ENCODE data around the gene EPAS1.

EPAS1 gene

DNA sequence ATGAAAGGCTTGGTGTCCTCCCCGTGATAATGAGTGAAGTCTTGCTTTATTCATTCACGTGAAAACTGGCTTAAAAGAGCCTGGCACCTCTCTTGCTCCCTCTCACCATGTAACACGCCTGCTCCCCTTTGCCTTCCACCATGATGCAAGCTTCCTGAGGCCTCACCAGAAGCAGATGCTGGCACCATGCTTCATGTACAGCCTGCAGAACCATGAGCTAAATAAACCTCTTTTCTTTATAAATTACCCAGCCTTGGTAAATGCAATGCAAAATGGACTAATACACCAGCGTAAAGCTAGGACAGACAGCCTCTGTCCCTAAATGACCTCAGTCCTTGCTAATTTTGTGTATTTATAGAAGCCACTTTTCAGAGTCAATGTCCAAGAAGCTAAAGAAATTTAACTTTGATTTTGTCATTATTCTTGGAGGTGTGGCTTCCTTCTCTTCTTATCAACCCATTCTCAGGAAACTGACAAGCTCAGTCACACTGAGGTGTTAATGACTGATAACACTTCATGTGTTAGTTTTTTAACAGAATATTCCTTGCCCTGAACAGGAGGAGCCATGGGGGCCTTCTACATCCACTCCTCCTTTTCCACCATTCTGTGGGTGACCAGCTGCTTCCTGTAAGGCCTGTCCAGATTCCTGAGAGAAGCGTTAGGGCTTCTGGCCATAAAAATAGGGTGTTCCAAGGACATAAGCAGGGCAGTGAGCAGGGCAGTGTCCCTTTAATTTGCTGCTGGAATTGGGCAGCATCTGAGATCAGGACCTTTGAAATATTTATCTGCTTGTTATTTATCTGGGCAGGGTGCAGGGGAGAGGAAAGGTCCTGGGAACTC is 38.0 kb upstream of the EPAS1 start (continued):
- TF ChIP-seq TCF4 (CRISPR knock-in tag; IDR thresholded peaks at IDR 0.05; ENCODE audit: borderline replicate concordance) (no peak), ZNF565 (CRISPR knock-in tag; conservative IDR thresholded peaks at IDR 0.05; ENCODE audit: low read depth) (no peak), ZNF8 (CRISPR knock-in tag; IDR thresholded peaks at IDR 0.05) (no peak)
- TF ChIP-seq, protein P1, sequence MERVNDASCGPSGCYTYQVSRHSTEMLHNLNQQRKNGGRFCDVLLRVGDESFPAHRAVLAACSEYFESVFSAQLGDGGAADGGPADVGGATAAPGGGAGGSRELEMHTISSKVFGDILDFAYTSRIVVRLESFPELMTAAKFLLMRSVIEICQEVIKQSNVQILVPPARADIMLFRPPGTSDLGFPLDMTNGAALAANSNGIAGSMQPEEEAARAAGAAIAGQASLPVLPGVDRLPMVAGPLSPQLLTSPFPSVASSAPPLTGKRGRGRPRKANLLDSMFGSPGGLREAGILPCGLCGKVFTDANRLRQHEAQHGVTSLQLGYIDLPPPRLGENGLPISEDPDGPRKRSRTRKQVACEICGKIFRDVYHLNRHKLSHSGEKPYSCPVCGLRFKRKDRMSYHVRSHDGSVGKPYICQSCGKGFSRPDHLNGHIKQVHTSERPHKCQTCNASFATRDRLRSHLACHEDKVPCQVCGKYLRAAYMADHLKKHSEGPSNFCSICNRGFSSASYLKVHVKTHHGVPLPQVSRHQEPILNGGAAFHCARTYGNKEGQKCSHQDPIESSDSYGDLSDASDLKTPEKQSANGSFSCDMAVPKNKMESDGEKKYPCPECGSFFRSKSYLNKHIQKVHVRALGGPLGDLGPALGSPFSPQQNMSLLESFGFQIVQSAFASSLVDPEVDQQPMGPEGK (CRISPR knock-in tag; IDR thresholded peaks at IDR 0.05; ENCODE audit: borderline replicate concordance): no peak

DNA sequence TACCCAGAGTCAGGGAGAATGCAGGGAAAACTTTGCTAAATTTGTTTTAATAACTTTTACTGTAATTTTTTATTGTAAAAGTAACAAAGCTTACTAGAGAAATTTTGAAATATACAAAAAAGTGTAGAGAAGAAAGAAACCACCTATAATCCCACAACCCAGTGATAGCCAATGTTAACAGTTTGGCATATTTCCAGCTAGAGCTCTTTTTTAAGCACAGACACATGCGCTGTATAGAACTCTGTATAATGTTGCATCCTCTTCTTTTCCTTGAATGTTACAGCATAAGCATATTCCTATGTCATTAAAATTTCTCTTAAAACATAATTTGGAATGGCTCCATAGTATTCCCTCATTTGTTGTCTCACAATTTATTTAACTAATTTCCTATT is 37.4 kb upstream of the EPAS1 start:
- ATAC-seq: no peak
- TF ChIP-seq, protein P2, sequence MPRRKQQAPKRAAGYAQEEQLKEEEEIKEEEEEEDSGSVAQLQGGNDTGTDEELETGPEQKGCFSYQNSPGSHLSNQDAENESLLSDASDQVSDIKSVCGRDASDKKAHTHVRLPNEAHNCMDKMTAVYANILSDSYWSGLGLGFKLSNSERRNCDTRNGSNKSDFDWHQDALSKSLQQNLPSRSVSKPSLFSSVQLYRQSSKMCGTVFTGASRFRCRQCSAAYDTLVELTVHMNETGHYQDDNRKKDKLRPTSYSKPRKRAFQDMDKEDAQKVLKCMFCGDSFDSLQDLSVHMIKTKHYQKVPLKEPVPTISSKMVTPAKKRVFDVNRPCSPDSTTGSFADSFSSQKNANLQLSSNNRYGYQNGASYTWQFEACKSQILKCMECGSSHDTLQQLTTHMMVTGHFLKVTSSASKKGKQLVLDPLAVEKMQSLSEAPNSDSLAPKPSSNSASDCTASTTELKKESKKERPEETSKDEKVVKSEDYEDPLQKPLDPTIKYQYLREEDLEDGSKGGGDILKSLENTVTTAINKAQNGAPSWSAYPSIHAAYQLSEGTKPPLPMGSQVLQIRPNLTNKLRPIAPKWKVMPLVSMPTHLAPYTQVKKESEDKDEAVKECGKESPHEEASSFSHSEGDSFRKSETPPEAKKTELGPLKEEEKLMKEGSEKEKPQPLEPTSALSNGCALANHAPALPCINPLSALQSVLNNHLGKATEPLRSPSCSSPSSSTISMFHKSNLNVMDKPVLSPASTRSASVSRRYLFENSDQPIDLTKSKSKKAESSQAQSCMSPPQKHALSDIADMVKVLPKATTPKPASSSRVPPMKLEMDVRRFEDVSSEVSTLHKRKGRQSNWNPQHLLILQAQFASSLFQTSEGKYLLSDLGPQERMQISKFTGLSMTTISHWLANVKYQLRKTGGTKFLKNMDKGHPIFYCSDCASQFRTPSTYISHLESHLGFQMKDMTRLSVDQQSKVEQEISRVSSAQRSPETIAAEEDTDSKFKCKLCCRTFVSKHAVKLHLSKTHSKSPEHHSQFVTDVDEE (CRISPR knock-in tag; IDR thresholded peaks at IDR 0.05): no peak
- no peak for TF ChIP-seq ZFP30 (CRISPR knock-in tag; IDR thresholded peaks at IDR 0.05)
- TF ChIP-seq, protein P1 (CRISPR knock-in tag; IDR thresholded peaks at IDR 0.05; ENCODE audit: borderline replicate concordance): no peak
- no peak for TF ChIP-seq ZFP3 (CRISPR knock-in tag; IDR thresholded peaks at IDR 0.05)
- TF ChIP-seq ZNF70 (CRISPR knock-in tag; IDR thresholded peaks at IDR 0.05): no peak
- TF ChIP-seq ARNTL (CRISPR knock-in tag; IDR thresholded peaks at IDR 0.05; ENCODE audit: borderline replicate concordance, low read depth): no peak
- no peak for TF ChIP-seq ZC3H10 (CRISPR knock-in tag; IDR thresholded peaks at IDR 0.05)
- TF ChIP-seq GLIS3 (CRISPR knock-in tag; IDR thresholded peaks at IDR 0.05): no peak

DNA sequence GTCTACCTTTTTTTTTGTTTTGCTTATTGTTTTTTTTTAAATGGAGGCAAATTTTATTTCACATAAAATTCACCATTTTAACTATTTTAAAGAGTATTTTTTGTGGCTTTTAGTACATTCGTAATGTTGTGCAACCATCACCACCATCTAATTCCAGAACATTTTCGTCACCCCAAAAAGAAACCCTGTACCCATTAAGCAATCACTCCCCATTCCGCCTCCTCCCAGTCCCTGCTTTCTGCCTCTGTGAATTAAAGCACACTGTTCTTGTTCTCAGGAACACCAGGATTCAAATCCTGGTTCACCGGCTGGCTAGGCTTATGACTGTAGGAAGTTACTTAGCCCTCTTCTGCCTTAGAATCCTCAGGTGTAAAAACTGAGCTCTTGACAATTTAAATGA is 36.9 kb upstream of the EPAS1 start:
- TF ChIP-seq ZNF8 (CRISPR knock-in tag; IDR thresholded peaks at IDR 0.05): no peak
- TF ChIP-seq, protein P3, sequence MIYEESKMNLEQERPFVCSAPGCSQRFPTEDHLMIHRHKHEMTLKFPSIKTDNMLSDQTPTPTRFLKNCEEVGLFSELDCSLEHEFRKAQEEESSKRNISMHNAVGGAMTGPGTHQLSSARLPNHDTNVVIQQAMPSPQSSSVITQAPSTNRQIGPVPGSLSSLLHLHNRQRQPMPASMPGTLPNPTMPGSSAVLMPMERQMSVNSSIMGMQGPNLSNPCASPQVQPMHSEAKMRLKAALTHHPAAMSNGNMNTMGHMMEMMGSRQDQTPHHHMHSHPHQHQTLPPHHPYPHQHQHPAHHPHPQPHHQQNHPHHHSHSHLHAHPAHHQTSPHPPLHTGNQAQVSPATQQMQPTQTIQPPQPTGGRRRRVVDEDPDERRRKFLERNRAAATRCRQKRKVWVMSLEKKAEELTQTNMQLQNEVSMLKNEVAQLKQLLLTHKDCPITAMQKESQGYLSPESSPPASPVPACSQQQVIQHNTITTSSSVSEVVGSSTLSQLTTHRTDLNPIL (CRISPR knock-in tag; IDR thresholded peaks at IDR 0.05; ENCODE audit: low read depth): no peak
- TF ChIP-seq OSR1 (CRISPR knock-in tag; IDR thresholded peaks at IDR 0.05): no peak
- ATAC-seq: no peak

DNA sequence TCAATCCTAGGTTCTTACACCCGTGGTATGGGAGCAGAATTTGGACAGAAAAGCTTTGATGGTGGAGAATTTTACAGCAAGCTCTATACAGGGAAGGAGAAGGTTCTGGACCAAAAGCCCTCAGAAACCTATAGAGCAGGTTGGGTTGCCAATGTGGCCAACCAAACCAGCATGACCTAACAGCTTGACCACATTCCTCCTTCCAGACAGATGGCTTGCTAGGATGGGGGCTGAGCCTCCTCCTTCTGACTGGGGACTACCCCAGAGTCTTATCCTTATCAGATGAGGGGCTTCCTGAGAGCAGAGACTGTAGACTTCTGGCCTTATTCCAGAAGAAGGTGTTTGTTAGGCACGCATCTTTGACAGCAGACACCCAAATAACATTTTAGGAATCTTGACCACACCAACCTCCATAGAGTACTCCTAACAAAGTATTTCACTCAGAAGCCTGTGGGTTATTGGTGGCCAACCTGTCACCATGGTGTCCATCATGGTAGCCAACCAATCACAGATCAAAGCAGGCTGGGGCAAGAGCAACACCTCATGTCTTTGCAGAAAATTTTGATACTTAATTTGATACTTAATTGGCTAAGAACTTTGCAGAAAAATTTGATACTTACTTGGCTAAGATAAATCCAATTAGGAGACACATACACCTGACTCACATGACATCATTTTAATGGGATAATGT is 34.8 kb upstream of the EPAS1 start:
- ATAC-seq: no peak
- TF ChIP-seq SNAI2 (CRISPR knock-in tag; IDR thresholded peaks at IDR 0.05) (no peak), ZNF8 (CRISPR knock-in tag; IDR thresholded peaks at IDR 0.05) (no peak), ESRRG (CRISPR knock-in tag; IDR thresholded peaks at IDR 0.05) (no peak)

DNA sequence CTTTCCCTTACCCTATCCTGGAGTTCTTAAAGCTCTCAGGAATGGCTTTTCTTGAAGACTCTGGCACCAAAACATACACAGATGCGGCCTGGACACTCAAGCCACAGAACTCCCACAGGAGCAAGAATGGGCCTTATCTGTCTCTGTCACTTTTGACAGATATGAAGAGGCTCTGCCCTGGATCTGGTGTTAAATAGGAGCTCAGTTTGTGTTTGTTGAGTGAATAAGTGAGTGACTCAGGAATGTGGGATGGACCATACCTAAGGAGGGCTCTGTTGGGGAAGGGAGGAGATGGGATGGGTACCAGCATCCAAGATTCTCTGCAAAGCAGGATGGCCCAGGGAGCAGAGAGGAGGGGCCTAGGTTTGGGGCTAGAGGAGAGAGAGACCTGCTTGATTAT is 33.9 kb upstream of the EPAS1 start:
- no peak for TF ChIP-seq ZNF8 (CRISPR knock-in tag; IDR thresholded peaks at IDR 0.05)
- TF ChIP-seq, protein P4, sequence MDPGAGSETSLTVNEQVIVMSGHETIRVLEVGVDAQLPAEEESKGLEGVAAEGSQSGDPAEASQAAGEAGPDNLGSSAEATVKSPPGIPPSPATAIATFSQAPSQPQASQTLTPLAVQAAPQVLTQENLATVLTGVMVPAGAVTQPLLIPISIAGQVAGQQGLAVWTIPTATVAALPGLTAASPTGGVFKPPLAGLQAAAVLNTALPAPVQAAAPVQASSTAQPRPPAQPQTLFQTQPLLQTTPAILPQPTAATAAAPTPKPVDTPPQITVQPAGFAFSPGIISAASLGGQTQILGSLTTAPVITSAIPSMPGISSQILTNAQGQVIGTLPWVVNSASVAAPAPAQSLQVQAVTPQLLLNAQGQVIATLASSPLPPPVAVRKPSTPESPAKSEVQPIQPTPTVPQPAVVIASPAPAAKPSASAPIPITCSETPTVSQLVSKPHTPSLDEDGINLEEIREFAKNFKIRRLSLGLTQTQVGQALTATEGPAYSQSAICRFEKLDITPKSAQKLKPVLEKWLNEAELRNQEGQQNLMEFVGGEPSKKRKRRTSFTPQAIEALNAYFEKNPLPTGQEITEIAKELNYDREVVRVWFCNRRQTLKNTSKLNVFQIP (CRISPR knock-in tag; IDR thresholded peaks at IDR 0.05; ENCODE audit: borderline replicate concordance, low read depth): no peak
- no peak for TF ChIP-seq ZC3H10 (CRISPR knock-in tag; IDR thresholded peaks at IDR 0.05)
- TF ChIP-seq TCF4 (CRISPR knock-in tag; IDR thresholded peaks at IDR 0.05; ENCODE audit: borderline replicate concordance): no peak
- ATAC-seq: no peak
